Activated CD4-positive, alpha-beta T cell treated with anti-CD3 and anti-CD28 coated beads for 4 hours (primary cell): ENCODE measurements around the gene P2RX7.
"Not testable (repeated sequence)": the region's sequence is repeated elsewhere in the genome, so short reads cannot be mapped to it uniquely, and the experiment has no call there.

ENCODE experiments used
- DNase-seq, 2 donors: peaks; one replicate each; pipeline ENCODE4 v3.0.0-alpha.2; 2020

P2RX7 gene

DNA sequence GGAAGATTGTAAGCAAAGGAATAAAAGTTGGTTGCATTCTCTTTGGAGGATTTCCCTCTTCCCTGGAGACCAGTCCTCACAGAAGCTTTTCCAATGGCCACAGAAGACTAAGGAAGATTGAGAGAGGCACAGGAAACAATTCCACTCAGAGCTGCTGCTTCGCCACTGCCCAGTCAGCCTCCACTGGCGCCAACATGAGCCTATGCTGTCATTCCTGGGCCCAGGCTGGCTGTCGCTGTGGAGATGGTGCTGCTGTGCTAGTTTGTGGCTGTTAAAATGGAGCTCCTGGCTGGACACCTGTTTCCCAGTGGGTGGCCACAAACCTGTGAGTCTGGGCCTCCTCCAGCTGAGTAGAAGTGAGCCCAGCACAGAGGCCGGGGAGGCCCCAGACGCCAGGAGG lies 6.6 kb downstream of the P2RX7 start:
- no peak for DNase-seq

DNA sequence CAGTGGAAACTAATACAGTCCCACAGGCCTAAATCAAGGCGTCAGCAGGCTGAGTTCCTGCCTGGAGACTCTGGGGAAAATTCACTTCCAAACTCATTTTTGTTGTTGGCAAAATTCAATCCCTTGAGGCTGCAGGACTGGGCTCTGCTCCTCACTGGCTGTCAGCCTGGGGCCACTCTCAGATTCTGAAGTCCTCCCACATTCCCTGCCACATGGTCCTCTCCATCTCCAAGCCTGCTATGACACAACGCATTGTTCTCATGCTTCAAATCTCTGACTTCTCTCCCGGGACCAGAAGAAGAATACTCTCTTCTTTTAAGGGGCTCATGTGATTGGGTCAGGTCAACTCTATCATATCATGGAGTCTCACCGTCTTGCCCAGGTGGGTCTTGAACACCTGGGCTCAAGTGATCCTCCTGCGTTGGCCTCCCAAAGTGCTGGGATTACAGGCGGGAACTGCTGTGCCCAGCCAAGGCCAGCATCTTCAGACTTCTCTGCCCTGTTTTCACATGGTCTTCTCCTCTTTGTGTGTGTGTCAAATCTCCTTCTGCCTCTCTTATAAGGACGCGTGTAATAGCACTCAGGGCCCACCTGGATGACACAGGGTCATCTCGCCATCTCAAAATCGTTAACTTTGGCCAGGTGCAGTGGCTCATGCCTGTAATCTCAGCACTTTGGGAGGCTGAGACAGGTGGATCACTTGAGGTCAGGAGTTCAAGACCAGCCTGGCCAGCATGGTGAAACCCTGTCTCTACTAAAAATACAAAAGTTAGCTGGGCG lies 9.7 kb downstream of the P2RX7 start:
- DNase-seq = no peak

DNA sequence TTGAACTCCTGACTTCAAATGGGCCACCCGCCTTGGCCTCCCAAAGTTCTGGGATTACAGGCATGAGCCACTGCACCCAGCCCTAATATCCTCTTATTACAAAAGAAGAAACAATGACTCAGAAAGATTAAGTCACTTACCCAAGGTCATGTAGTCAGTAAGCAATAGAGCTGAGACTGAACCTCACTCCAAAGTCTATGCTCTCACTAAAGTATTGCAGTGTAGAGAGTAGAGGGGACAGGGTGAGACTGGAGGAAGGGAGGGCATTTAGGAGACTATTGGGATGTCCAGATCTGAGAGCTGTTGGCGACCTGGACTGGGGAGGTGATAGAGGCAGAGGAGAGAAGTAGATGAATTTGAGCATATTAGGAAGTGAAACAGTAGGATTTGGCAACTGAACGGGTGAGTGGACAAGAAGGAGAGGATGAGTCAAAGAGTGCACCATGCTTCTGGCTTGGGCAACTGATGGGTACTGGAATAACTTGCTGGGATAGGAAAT lies 11.8 kb downstream of the P2RX7 start:
- DNase-seq = no peak

DNA sequence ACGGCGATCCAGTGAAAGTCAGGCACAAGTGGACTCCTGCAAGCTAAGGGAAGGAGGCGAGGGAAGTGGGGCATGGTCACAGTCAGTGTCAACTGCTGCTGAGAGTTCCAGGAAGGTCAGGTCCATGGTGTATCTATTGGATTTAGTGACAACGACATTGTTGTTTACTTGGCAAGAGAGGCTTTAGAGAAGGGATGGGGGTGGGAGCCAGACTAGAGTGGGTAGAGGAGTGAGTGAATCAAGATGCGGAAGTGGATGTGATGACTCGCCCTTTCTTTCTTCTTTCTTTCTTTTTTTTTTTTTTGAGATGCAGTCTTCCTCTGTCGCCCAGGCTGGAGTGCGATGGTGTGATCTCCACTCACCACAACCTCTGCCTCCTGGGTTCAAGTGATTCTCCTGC lies 12.5 kb downstream of the P2RX7 start:
- peak; percentile 20 to 22 for DNase-seq

DNA sequence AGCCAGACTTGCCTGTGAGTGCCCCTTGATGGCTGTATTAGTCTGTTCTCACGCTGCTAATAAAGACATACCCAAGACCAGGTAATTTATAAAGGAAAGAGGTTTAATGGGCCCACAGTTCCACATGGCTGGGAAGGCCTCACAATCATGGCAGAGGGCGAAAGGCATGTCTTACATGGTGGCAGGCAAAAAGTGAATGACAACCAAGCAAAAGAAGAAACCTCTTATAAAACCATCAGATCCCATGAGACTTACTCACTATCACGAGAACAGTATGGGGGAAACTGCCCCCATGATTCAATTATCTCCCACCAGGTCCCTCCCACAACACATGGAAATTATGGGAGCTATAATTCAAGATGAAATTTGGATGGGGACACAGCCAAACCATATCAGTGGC lies 16.6 kb downstream of the P2RX7 start:
- not testable (repeated sequence) for DNase-seq

DNA sequence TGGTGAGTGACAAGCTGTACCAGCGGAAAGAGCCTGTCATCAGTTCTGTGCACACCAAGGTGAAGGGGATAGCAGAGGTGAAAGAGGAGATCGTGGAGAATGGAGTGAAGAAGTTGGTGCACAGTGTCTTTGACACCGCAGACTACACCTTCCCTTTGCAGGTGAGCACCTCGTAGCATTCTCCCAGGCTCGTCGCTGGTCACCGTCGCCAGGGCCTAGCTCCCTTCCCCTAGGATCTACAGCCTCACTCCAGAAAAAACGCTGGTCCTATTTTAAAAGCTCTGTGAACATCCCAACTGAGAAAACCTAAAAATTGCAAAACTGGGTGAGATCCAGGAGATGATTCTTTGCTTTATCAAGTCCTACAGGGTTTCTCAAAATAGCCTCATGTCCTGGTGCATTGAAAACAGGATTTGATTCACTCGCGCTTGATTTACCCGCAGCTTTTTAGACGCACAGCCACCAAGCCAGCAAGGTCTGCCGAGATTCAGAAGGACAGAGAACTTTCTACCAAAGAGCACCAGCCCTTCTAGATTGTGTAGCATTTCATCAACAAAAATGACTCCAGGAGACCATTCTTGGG lies 22.2 kb downstream of the P2RX7 start:
- DNase-seq = no peak

DNA sequence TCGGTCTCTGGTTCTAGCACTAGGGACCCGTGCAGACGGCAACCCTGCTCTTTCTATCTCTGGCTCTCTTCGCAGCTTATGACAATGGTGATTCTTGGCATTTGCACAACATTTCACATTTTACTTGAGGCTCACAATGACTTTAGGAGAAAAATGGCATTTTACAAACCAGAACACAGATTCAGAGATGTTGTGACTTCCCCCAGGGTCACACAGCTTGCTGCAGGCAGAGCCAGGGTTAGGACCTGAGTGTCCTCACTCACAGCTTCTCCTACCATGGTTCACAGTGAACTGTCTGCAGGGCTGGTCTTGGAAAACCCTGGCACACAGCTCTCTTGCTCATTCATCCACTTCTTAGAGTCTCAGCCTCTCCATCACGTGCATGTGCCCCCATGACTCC lies 23.7 kb downstream of the P2RX7 start:
- DNase-seq = no peak

DNA sequence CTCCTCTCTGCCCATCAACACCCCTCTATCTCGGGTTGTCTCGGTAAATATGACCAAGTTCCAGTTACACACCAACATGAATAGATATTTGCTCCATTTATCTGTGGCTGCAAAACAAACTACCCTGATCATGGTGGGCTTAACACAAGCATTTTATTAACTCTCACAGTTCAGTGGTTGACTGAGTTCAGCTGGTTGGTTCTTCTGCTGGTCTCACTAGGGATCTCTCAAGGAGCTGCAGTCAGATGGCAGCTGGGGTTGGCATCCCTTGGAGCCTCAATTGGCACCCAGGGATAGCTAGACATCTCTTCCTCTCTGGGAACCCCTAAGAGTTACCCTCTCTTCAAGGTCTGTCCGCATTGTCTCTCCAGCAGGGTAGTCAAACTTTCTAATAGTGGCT lies 25.4 kb downstream of the P2RX7 start:
- no peak for DNase-seq

DNA sequence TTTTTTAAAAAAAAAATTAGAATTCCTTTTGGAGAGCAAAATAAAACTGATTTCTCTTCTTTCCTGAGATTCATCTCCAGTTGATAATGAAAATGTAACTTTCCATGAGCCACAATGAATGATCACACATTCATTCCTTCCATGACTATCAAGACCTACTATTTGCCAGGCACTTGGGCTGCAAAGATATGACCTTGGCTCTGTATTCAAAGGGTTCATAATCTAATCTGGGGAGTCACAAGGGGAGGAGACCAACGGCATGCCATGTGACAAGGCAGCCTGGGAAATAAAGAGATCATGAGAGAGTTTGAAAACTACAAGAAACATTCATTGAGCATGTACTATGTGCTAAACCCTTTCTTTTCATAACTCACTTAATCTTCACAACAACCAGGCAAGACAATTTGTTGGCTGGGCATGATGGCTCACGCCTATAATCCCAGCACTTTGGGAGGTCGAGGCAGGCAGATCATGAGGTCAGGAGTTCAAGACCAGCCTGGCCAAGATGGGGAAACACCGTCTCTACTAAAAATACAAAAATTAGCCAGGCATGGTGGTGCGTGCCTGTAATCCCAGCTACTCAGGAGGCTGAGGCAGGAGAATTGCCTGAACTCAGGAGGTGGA lies 26.2 kb downstream of the P2RX7 start:
- DNase-seq = not testable (repeated sequence)

DNA sequence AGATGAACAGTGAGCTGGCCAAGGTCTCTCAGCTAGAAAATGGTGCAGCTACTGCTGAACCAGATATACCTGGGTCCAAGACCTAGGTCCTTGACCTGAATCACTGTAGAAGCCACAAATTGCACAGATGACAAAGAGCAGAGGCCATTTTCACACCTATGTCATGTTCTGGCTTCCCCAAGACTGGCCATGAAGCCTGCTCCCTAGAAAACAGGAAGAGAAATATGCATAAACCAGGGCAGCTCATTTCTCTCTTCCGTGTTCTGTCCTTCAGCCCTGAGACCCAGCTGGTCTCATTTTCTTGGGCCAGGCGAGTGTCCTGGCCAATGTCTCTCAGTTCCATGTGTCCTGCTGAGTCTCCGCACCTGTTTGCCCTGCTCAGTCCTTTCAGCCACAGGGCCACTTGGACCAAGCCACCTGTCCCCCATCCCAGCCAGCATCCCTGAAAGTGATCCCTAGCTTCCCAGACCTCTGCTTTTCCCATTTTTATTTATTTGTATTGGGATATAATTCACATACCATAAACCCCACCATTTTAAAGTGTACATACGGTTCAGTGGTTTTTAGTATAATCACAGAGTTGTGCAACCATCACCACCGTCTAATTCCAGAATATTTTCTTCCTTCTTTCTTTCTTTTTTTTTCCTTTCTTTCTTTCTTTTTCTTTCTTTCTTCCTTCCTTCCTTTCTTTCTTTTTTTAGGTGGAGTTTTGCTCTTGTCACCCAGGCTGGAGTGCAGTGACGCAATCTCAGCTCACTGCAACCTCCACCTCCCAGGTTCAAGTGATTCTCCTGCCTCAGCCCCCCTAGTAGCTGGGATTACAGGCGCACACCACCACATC lies 27.0 kb downstream of the P2RX7 start:
- DNase-seq = no peak

DNA sequence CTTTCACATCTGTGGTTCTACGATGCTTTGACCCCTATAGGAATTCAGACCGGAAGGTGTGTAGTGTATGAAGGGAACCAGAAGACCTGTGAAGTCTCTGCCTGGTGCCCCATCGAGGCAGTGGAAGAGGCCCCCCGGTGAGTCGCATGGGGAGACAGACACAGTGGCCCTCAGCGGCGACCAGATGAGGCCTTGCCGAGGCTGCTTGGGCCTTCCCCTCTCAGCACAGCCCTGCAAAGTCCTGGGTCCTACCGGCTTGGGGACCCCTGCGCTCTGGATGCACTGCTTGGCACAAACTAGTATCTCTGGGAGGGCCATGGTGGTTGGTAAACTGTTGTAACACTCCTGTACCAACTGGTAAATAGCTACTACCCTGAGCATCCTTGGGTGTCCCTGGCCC lies 29.7 kb downstream of the P2RX7 start:
- no peak for DNase-seq

DNA sequence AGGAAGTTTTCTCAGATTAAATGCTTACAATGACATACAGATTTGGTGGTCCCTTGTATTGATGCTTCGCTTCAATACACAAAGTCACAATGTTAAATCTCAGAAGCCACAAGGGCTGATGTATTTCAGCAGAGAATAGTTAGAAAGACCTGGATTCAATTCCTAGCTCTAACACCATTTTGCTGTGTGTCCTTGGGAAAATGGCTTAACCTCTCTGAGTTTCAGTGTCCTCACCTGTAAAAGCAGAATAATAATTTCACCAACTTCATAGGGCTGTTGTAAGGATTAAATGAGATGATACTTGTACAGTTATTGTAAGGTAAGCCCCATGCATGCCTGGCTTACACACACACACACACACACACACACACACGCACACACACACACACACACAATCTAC lies 30.3 kb downstream of the P2RX7 start:
- DNase-seq = no peak

DNA sequence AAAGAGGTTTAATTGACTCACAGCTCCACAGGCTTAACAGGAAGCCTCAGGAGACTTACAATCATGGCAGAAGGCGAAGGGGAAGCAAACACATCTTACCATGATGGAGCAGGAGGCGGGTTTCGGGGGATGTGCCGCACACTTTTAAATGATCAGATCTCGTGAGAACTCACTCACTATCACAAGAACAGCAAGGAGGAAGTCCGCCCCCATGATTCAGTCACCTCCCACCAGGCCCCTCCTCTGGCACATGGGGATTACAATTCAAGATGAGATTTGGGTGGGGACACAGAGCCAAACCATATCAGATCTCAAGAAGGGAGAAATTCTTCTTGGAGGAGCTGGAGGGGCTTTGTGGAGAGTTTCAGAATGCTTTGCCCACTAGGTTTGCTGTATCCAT lies 32.2 kb downstream of the P2RX7 start:
- not testable (repeated sequence) for DNase-seq

DNA sequence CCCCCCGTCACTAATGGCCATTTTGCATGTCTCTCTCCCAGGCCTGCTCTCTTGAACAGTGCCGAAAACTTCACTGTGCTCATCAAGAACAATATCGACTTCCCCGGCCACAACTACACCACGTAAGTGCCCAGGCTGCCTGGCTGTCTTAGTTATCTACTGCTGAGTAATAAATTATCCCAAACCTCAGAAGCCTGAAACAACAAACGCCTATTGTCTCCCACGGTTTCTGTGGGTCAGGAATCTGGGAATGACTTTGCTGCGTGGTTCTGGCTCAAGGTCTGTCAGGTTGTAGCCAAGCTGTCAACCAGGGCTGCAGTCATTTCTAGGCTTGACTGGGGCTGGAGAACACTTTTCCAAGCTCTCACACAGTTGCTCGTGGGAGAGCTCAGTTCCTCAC lies 32.6 kb downstream of the P2RX7 start:
- DNase-seq = no peak

DNA sequence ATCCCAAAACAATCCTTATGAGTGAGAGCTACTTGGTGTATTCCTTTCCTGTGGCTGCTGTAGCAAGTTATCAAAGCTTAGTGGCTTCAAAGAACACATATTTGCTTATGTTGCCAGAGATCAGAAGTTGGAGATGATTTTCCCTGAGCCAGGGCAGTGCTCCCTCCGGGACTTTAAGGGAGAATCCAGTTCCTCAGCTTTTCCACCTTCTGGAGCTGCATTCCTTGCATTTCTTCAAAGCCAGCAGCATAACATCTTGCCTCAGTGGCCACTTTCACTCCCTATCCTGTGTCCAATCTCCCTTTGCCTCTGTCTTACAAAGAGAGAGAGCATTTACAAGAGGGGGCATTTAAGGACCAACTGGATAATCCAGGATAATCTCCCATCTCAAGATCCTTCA lies 33.7 kb downstream of the P2RX7 start:
- no peak for DNase-seq

DNA sequence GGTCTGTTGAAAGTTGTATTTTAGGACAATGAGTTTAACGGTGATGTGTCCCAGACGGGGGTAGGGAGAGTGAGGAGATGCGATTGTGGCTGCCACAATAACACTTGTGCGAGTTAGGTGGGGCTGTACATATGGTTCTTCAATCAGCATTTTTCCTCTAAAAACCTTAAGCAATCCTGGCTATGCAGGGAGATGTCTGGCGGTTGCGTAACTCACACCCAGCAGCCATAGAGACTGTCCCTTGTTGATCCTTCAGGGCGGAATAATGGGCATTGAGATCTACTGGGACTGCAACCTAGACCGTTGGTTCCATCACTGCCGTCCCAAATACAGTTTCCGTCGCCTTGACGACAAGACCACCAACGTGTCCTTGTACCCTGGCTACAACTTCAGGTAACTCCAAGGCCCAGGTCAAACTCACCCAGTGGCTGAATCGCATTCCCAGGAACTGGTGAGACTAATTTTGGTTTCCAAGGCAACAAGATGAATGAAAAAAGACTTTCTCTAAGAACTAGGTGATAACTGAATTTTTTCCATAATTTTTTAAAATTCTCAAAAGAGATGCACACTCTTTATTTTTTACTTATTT lies 34.6 kb downstream of the P2RX7 start:
- DNase-seq = no peak

DNA sequence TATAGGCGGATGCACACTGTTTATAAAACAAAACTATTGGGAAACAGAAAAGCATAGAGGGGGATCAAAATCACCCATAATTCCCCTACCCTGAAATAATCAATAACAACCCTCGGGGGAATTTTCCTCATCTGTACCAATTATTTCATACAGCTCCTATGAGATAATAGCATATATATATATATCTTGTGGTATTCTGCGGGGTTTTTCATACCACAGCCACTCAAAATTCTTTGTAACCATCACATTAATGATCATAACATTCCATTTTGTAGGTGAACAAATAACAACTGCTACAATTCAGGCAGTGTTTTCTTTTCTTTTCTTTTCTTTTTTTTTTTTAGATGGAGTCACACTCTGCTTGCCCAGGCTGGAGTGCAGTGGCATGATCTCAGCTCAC lies 35.3 kb downstream of the P2RX7 start:
- no peak for DNase-seq

DNA sequence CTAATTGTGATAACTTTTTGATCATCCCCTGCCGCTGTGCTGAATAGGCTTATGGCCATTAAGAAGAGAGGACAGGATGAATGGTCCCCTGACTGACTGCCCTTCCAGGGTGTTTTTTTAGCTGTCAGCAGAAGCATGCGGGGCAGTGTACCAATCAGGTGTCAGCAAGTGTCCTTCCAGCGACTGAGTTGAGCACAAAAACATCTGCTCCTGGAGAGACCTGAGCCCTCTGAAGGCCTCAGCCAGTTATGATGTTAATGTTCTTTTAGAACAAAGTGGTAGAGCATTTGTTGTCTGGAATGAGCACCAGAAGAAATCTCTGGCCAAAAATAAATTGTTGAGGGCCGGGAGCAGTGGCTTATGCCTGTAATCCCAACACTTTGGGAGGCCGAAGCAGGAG lies 37.5 kb downstream of the P2RX7 start:
- DNase-seq = no peak

DNA sequence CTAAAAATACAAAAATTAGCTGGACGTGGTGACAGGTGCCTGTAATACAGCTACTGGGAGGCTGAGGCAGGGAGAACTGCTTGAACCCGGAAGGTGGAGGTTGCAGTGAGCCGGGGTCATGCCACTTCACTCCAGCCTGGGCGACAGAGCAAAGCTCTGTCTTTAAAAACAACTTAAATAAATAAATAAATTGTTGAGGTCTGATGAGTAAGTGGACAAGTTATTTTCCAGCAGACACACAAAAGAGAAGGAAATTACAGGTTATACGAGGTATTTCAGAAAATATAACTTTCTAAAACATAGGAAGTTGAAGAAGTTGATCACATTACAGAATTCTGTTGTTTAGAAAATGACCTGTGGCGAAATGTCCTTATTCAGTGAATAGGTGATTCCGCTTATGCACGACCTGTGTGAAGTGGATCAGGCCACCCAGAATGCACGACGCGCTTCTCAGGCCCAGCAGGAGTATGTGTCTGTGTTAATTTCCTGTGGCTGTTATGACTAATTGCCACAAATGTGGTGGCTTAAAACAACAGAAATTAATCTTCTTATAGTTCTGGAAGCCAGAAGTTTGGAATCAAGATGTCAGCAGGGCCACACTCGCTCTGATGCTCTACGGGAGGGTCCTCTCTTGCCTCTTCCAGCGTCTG lies 38.1 kb downstream of the P2RX7 start:
- DNase-seq = no peak

DNA sequence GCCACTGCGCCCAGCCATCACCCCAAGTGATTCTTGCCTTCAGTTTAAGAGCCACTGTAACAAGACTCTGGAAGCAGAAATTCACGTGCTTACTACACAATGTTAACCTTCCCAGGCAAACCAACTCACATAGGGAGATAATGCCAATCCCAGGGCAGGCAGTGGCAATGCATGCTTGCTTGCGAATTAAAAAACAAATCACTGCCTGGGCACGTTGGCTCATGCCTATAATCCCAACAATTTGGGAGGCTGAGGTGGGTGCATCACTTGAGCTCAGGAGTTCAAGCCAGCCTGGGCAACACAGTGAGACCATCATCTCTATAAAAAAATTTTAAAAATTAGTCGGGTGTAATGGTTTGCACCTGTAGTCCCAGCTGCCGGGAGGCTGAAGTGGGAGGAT lies 39.5 kb downstream of the P2RX7 start:
- DNase-seq = no peak

DNA sequence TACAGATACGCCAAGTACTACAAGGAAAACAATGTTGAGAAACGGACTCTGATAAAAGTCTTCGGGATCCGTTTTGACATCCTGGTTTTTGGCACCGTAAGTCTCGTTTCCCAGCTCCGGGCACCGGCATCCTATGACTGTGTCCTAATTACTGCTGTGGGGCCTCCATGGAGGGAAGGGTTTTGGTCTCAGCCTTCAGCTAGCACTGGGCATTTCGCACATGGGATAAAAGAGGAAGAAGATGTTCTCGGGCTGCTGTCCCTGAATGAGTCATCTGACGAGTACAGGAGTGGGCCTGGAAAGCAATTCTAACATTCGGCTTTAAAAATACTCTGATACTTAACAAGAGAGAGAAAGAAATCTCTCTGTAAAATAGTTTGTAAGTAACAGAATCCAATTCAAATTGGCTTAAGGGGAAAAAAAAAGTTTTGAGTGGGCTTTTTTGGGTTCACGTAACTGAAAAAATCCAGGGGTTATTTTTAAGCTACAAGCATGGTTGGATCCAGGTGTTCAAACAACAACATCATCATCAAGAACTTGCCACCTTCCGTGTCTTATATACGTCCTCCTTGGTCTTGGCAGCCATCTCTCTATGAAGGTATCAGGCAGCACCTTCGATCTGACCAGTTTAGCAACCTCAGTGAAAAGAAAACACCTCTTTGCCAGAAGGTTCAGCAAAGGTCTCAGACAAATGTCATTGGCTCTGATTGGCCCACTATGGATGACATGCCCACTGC lies 42.9 kb downstream of the P2RX7 start:
- no peak for DNase-seq
